ENCODE data around the gene KATNB1.

The KATNB1 gene

DNA sequence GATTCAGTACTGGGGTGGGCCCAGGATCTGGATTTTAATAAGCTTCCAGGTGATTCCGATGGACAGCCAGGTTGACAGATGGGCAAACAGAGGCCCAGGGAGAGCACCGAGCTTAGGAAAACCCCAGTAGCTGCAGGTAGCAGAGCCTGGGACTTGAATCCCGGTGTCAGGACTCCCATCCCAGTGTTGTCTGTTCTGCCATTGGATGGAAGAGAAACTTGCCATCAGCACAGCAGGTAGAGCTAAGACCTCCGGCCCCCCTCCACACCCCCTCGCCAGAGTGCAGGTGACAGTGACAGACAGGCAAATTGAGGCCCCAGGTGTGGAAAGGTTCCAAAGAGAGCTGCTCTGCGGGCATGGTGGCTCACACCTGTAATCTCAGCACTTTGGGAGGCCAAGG, 12.4 kb downstream of the KATNB1 start:
- Histone ChIP-seq H3K4me2 (ENCODE audit: low read length) (no peak overlapping the region), H3K4me3 (ENCODE audit: low read length) (no peak overlapping the region), H3K9me3 (replicated peaks; ENCODE audit: low read length) (no peaks in the 10 kb centered on the region), H3K9ac (ENCODE audit: low read depth, low read length) (no peak overlapping the region), H3K4me1 (ENCODE audit: control insufficient read depth, insufficient read depth, low read length) (no peaks in the 10 kb centered on the region), H3K27me3 (ENCODE audit: control insufficient read depth, insufficient read depth, low read length) (no peaks in the 10 kb centered on the region), H3K36me3 (ENCODE audit: insufficient read depth, low read length) (peaks cover 3% of the 10 kb centered on the region)

DNA sequence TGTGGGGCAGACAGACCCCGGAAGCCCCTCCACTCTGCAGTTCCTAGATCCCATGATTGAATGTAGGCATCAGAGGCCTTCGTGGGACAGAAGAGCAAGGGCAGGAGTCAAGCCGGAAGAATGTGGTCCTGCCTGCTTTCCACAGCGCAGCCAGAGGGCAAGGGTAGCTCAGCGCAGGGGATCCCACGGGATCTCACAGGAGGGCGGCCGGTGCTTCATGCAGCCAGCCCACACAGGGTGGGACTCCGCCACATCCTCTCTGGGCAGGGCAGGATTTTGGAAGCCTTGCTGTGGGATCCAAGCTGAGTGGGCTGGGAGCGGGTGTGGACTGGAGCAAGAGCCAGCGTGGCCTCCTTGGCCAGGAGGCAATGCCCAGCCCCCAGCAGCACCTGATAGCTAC, 13.0 kb downstream of the KATNB1 start:
- no peak overlapping the region for H3K4me2 ChIP-seq (ENCODE audit: low read length)
- H3K4me1 ChIP-seq (ENCODE audit: control insufficient read depth, insufficient read depth, low read length), result no peaks in the 10 kb centered on the region
- no peaks in the 10 kb centered on the region for H3K9me3 ChIP-seq (replicated peaks; ENCODE audit: low read length)
- H3K36me3 ChIP-seq (ENCODE audit: insufficient read depth, low read length), result peaks cover 3% of the 10 kb centered on the region
- H3K9ac ChIP-seq (ENCODE audit: low read depth, low read length), result no peak overlapping the region
- no peak overlapping the region for H3K4me3 ChIP-seq (ENCODE audit: low read length)
- no peaks in the 10 kb centered on the region for H3K27me3 ChIP-seq (ENCODE audit: control insufficient read depth, insufficient read depth, low read length)

DNA sequence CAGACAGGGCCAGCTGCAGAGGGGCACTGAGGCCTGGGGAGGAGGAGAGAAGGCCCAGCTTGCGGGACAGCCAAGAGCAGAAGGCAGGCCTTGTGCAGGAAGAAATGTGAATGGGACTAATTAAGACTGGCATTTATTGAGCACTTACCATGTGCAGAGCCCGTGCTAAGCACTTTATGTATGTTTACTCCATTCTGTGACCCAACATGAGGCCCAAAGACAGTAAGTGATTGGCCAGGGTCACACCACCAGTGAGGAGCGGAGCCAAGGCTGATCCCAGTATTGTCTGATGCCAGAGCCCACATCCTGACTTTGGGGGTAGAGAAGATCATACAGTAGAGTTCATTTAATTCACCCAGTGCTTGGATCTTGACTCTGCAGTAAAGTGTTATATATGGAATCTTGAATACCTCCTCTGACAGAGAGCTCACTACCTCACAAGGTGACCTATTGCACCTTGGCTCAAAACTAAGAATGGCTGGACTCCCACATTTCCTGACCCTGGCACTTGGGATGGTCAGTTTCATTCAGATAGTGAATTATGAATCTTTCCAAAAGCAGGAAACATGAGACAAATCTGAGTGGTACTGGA, 13.6 kb downstream of the KATNB1 start:
- Histone ChIP-seq H3K9me3 (replicated peaks; ENCODE audit: low read length) (no peaks in the 10 kb centered on the region), H3K4me3 (ENCODE audit: low read length) (no peak overlapping the region), H3K4me1 (ENCODE audit: control insufficient read depth, insufficient read depth, low read length) (no peaks in the 10 kb centered on the region), H3K9ac (ENCODE audit: low read depth, low read length) (no peak overlapping the region), H3K4me2 (ENCODE audit: low read length) (no peak overlapping the region), H3K27me3 (ENCODE audit: control insufficient read depth, insufficient read depth, low read length) (no peaks in the 10 kb centered on the region), H3K36me3 (ENCODE audit: insufficient read depth, low read length) (peaks cover 3% of the 10 kb centered on the region)

DNA sequence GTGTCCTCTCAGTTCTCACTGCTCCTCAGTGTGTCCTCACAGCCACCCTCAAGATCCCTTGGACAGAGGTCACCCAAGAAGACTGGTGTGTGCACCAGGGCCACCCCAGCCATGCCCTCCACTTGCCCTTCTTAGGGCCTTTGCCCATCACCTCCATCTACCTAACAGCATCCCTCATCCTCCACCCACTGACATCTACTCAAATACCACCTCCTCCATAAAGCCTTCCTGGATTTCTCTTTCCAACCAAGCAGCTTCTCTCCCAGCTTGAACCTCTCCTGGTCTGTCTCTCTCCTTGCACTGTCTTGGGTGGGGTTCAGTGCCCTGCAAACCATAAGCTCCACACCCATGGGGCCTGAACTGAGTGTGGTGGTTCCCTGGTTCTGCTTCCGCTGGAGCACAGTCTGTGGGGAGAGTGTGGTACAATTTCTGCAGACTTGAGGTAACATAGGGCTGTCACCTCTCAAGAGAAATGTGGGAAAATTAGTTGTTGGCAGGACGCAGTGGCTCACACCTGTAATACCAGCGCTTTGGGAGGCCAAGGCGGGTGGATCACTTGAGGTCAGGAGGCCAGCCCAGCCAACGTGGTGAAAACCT, 14.4 kb downstream of the KATNB1 start:
- no peaks in the 10 kb centered on the region for H3K36me3 ChIP-seq (ENCODE audit: insufficient read depth, low read length)

DNA sequence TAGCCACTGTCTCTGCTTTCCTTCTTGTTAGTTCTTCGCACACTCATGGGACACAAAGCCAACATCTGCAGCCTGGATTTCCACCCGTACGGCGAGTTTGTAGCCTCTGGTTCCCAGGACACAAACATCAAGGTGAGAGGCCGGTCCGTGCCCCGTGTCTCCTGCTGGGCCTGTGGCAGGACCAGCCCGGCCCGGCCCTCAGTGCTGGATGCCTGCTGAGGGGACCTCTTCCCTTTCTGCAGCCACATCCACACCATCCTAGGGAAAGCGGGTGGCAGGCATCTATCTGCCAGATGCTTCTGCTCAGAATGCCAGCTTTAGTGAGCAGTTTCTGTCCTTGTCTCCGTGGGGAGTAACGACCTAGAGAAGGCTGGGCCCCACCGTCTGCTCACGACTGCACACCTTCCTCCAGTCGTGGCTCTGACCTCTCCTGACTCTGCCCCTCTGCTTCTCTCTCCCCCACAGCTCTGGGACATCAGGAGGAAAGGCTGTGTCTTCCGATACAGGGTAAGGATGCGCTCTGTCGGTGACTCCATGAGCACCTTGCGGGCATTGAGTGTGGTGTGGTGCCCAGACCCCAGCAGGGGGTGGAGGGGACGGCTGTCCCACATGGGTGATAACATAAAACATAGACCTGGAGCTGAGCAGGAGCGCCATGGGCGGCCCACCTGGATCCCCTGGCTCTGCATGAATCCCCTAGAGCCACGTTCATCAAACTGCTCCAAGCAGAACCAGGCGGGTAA, 15.4 kb downstream of the KATNB1 start:
- Histone ChIP-seq H3K9ac (ENCODE audit: low read depth, low read length) (no peak overlapping the region), H3K4me3 (ENCODE audit: low read length) (no peak overlapping the region), H3K27me3 (ENCODE audit: control insufficient read depth, insufficient read depth, low read length) (no peaks in the 10 kb centered on the region), H3K36me3 (ENCODE audit: insufficient read depth, low read length) (peaks cover 5% of the 10 kb centered on the region), H3K9me3 (replicated peaks; ENCODE audit: low read length) (no peaks in the 10 kb centered on the region), H3K4me1 (ENCODE audit: control insufficient read depth, insufficient read depth, low read length) (no peaks in the 10 kb centered on the region), H3K4me2 (ENCODE audit: low read length) (no peak overlapping the region)

More for the DNA sequence above, 14.4 kb downstream of the KATNB1 start:
- H3K4me1 ChIP-seq (ENCODE audit: control insufficient read depth, insufficient read depth, low read length), result no peaks in the 10 kb centered on the region
- no peaks in the 10 kb centered on the region for H3K9me3 ChIP-seq (replicated peaks; ENCODE audit: low read length)
- no peak overlapping the region for H3K4me3 ChIP-seq (ENCODE audit: low read length)
- no peak overlapping the region for H3K4me2 ChIP-seq (ENCODE audit: low read length)
- no peak overlapping the region for H3K9ac ChIP-seq (ENCODE audit: low read depth, low read length)
- no peaks in the 10 kb centered on the region for H3K27me3 ChIP-seq (ENCODE audit: control insufficient read depth, insufficient read depth, low read length)

DNA sequence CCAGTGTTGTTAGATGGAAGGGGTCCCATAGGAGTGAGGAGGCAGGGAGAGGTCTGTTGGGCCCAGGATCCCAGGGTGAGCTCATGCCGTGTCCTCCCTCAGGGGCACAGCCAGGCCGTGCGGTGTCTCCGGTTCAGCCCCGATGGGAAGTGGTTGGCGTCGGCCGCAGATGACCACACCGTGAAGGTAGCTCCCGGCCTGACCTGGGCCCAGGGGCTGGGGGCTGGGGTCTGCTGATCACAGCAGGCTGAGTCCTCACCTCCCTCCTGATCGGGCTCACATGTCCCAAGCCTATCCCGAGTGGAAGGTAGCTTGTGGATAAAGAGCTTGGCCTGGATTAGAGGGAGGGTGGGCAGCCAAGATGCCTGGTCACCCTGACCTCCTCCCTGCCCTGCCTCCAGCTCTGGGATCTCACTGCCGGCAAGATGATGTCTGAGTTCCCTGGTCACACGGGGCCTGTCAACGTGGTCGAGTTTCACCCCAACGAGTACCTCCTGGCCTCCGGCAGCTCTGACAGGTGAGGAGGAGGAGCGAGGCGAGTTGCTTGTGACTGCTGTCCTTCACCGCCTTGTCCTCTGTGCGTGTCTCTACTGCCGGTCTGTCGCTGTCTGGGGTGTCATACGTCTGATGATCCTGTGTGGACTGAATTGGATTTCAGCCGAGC, 16.1 kb downstream of the KATNB1 start:
- Histone ChIP-seq H3K4me1 (ENCODE audit: control insufficient read depth, insufficient read depth, low read length) (no peaks in the 10 kb centered on the region), H3K9me3 (replicated peaks; ENCODE audit: low read length) (no peaks in the 10 kb centered on the region), H3K4me2 (ENCODE audit: low read length) (no peak overlapping the region), H3K4me3 (ENCODE audit: low read length) (no peak overlapping the region), H3K9ac (ENCODE audit: low read depth, low read length) (no peak overlapping the region), H3K36me3 (ENCODE audit: insufficient read depth, low read length) (peaks cover 12% of the 10 kb centered on the region), H3K27me3 (ENCODE audit: control insufficient read depth, insufficient read depth, low read length) (no peaks in the 10 kb centered on the region)

DNA sequence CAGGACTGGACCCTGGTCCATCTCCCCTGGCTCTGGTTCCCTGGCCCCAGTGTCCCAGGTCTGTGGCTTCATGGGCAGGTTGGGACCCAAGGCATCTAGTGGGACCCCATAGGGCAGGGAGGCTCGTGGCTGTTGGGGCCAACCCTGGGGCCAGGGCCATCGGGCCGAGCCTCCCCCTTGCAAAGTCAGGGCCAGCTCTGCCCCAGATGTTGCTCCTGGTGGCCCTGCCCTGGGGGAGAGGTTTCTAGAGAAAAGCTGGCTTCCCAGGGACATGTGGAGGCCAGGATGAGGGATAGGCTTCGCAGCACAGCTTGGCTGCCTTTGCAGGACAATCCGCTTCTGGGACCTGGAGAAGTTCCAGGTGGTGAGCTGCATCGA, 16.6 kb downstream of the KATNB1 start:
- no peak overlapping the region for H3K4me2 ChIP-seq (ENCODE audit: low read length)

DNA sequence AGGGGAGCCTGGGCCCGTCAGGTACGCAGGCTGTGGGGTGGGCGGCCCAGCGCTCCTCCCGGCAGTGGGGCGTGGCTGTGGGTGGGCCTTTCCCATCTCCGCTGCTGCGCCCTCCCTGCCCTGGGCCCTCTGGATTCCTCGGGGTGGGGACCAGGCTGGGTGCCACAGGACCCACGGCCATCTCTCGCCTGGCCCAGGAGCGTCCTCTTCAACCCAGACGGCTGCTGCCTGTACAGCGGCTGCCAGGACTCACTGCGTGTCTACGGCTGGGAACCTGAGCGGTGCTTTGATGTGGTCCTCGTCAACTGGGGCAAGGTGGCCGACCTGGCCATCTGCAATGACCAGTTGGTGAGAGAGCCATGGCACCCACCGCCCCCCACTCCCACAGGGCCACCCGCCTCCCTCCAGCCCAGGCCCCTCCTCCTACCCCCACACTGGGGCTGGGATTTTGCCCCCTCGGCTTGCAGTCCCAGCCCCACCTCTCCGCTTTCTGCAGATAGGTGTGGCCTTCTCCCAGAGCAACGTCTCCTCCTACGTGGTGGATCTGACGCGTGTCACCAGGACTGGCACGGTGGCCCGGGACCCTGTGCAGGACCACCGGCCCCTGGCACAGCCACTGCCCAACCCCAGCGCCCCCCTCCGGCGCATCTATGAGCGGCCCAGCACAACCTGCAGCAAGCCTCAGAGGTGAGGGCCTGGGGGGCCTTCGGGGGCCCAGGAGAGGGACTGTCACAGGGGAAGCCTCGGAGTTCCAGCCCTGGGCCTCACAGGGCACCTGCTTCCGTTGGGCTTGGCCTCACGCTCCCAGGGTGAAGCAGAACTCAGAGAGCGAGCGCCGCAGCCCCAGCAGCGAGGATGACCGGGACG, 17.2 kb downstream of the KATNB1 start:
- Histone ChIP-seq H3K4me2 (ENCODE audit: low read length) (no peak overlapping the region), H3K27me3 (ENCODE audit: control insufficient read depth, insufficient read depth, low read length) (no peaks in the 10 kb centered on the region), H3K4me1 (ENCODE audit: control insufficient read depth, insufficient read depth, low read length) (no peaks in the 10 kb centered on the region), H3K9me3 (replicated peaks; ENCODE audit: low read length) (no peaks in the 10 kb centered on the region), H3K9ac (ENCODE audit: low read depth, low read length) (no peak overlapping the region), H3K4me3 (ENCODE audit: low read length) (no peak overlapping the region), H3K36me3 (ENCODE audit: insufficient read depth, low read length) (peaks cover 21% of the 10 kb centered on the region)

More for the DNA sequence above, 16.6 kb downstream of the KATNB1 start:
- H3K9me3 ChIP-seq (replicated peaks; ENCODE audit: low read length), result no peaks in the 10 kb centered on the region
- no peaks in the 10 kb centered on the region for H3K4me1 ChIP-seq (ENCODE audit: control insufficient read depth, insufficient read depth, low read length)
- no peak overlapping the region for H3K4me3 ChIP-seq (ENCODE audit: low read length)
- H3K27me3 ChIP-seq (ENCODE audit: control insufficient read depth, insufficient read depth, low read length), result no peaks in the 10 kb centered on the region
- H3K9ac ChIP-seq (ENCODE audit: low read depth, low read length), result no peak overlapping the region
- peaks cover 16% of the 10 kb centered on the region for H3K36me3 ChIP-seq (ENCODE audit: insufficient read depth, low read length)

DNA sequence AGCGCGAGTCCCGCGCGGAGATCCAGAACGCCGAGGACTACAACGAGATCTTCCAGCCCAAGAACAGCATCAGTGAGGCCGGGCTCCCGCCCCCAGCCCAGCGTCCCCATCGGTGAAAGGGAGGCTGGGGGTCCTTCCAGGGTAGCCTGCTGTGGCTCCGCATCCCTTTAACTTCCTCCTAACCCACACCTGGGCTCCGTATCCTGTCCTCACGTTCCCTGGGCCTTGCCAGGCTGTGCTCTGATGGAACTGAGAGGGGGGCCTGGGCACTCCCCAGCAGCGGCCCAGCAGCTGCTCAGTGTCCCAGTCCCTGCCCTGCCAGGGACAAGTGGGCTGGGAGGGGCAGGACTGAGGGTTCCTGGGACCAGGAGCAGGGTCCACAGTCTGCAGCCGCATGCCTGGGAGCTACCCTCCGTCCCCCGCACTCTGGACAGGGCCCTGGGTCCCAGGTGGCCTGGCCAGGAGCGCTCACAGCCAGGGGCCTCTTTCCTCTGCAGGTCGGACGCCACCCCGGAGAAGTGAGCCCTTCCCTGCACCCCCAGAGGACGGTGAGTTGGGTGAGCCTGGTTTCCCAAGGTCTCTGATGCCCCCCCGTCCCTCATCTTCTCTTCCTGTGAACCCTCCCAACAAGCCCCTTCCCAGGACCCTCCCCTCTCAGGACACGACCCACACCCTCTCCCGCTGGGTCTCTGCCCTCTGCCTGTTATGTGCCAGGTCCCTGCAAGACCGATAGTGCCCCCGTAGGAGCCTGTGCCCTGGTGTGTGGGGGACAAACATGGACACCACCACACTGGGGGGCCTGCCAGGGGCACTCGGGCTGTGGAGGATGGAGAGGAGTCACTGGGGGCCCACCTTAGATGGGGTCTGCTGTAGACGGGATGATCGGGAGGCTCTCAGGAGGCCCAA, 18.1 kb downstream of the KATNB1 start:
- H3K36me3 ChIP-seq (ENCODE audit: insufficient read depth, low read length), result peaks cover 25% of the 10 kb centered on the region

DNA sequence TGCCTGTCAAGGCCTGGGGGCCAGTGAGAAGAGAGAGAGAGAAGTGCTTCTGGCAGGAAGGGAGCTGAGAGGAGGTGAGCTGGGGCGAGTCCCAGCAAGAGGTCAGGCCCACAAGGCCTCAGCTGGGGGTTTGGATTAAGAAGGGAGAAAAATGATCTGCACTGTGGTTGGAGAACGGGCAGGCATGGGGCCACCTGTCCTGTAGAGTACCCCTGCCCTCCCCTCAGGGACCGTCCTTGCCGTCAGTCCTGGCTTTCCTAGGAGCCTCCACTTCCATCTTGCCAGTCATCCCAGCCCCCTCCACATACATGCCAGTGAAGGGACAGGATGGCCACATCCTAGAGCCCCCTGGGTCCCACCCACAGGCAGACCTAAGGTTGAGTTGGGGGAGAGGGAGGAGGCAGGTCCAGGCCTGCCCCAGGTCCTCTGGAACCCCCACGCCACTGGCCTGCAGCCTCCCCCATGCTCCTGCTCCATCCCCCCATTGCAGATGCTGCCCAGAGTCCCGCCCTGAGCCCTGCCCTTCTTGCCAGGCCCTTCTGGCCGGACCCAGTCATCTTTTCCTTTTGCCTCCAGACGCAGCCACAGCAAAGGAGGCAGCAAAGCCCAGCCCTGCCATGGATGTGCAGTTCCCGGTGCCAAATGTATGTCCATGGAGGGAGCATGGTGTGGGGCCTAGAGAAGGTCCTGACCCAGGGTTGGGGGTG, 18.9 kb downstream of the KATNB1 start:
- H3K9ac ChIP-seq (ENCODE audit: low read depth, low read length), result no peak overlapping the region
- H3K27me3 ChIP-seq (ENCODE audit: control insufficient read depth, insufficient read depth, low read length), result no peaks in the 10 kb centered on the region
- no peak overlapping the region for H3K4me2 ChIP-seq (ENCODE audit: low read length)
- H3K9me3 ChIP-seq (replicated peaks; ENCODE audit: low read length), result no peaks in the 10 kb centered on the region
- peaks cover 32% of the 10 kb centered on the region for H3K36me3 ChIP-seq (ENCODE audit: insufficient read depth, low read length)
- no peak overlapping the region for H3K4me3 ChIP-seq (ENCODE audit: low read length)
- H3K4me1 ChIP-seq (ENCODE audit: control insufficient read depth, insufficient read depth, low read length), result no peaks in the 10 kb centered on the region

More for the DNA sequence above, 18.1 kb downstream of the KATNB1 start:
- Histone ChIP-seq H3K9ac (ENCODE audit: low read depth, low read length) (no peak overlapping the region), H3K9me3 (replicated peaks; ENCODE audit: low read length) (no peaks in the 10 kb centered on the region), H3K27me3 (ENCODE audit: control insufficient read depth, insufficient read depth, low read length) (no peaks in the 10 kb centered on the region), H3K4me1 (ENCODE audit: control insufficient read depth, insufficient read depth, low read length) (no peaks in the 10 kb centered on the region), H3K4me2 (ENCODE audit: low read length) (no peak overlapping the region), H3K4me3 (ENCODE audit: low read length) (no peak overlapping the region)

All from skeletal muscle satellite cell (primary cell).